Neural progenitor cell (in vitro differentiated cells): ENCODE measurements around the gene WLS.

Experiments used
- EZH2 ChIP-seq: fragments of 200-600 bp; sonication (generic); IDR thresholded peaks from 2 replicates; pipeline ENCODE4 v1.6.1; 2017; ENCODE audit warnings: antibody characterized with exemption, mild to moderate bottlenecking, moderate library complexity
- TF ChIP-seq, protein P1 (sequence below): fragments of 200-600 bp; sonication (generic); IDR thresholded peaks from 2 replicates; pipeline ENCODE4 v1.5.1; 2017; ENCODE audit warnings: antibody characterized with exemption, mild to moderate bottlenecking

DNA sequence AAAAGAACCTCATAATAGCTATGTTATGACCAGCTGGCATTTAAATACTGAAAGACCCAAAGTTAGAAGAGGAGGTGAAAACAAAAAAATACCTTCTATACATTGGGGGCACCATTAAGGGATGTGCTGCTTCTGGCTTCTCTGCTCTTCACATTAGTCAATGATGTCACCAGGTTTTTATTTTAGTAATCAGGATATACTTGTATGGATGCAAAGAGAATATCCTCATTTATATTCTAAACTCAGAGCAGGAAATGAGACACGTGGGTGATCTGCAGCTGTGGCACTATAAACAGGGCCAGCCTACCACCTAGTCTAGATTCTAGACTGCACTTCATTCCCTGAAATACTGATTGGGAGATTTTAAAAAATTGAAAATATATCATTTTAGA is 51.2 kb downstream of the WLS start:
- TF ChIP-seq, protein P1, sequence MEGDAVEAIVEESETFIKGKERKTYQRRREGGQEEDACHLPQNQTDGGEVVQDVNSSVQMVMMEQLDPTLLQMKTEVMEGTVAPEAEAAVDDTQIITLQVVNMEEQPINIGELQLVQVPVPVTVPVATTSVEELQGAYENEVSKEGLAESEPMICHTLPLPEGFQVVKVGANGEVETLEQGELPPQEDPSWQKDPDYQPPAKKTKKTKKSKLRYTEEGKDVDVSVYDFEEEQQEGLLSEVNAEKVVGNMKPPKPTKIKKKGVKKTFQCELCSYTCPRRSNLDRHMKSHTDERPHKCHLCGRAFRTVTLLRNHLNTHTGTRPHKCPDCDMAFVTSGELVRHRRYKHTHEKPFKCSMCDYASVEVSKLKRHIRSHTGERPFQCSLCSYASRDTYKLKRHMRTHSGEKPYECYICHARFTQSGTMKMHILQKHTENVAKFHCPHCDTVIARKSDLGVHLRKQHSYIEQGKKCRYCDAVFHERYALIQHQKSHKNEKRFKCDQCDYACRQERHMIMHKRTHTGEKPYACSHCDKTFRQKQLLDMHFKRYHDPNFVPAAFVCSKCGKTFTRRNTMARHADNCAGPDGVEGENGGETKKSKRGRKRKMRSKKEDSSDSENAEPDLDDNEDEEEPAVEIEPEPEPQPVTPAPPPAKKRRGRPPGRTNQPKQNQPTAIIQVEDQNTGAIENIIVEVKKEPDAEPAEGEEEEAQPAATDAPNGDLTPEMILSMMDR, result no peak
- TF ChIP-seq EZH2, result no peak
